HL-60 (cell line): Measurements from ENCODE around the gene RANBP3.

Experiments used
- DNase-seq, 2 experiments: peaks; one replicate each; pipeline ENCODE4 v3.0.0-alpha.2; 2010 to 2020; ENCODE audit warnings: low read depth in 1 of 2, low spot score in 1 of 2
- H3K27ac ChIP-seq: fragments of 250-450 bp; sonication (Bioruptor Pico); replicated peaks from 2 replicates; pipeline ENCODE4 v1.5.1; 2020; ENCODE audit warnings: mild to moderate bottlenecking, moderate library complexity
- H3K27me3 ChIP-seq: fragments of 250-450 bp; sonication (Bioruptor Pico); 2 replicates; pipeline ENCODE4 v1.5.1; 2021; ENCODE audit warnings: mild to moderate bottlenecking, moderate library complexity; ENCODE audit not compliant: insufficient read depth, poor library complexity, severe bottlenecking
- H3K4me3 ChIP-seq: replicated peaks from 2 replicates; pipeline ENCODE4 v1.5.1; 2011; ENCODE audit warnings: mild to moderate bottlenecking, control low read depth, low read length; ENCODE audit not compliant: insufficient read depth
- CTCF ChIP-seq: IDR thresholded peaks from one replicate; pipeline ENCODE4 v1.5.1; 2011; ENCODE audit warnings: low read length, control low read depth, inconsistent platforms; ENCODE audit not compliant: insufficient read depth
- GABPA ChIP-seq: IDR thresholded peaks from 2 replicates; pipeline ENCODE4 v1.6.1; 2012; ENCODE audit warnings: low read depth
- POLR2AphosphoS5 ChIP-seq: IDR thresholded peaks from 2 replicates; pipeline ENCODE4 v1.6.1; 2012; ENCODE audit warnings: low read depth
- REST ChIP-seq: IDR thresholded peaks from 2 replicates; pipeline ENCODE4 v1.6.1; 2012; ENCODE audit warnings: low read depth; ENCODE audit not compliant: insufficient replicate concordance
- SPI1 ChIP-seq: IDR thresholded peaks from 2 replicates; pipeline ENCODE4 v1.6.1; 2012; ENCODE audit warnings: low read depth, mild to moderate bottlenecking, borderline replicate concordance

Gene RANBP3

GRCh38 chr19:5899728-5900526 is 78.0 kb downstream of the RANBP3 start:
- H3K27me3 ChIP-seq = no peaks in the 10 kb centered on the region
- no peak overlapping the region for H3K4me3 ChIP-seq
- DNase-seq = no peak
- no peak for TF ChIP-seq POLR2AphosphoS5
- TF ChIP-seq GABPA = no peak
- TF ChIP-seq CTCF = no peak
- TF ChIP-seq SPI1 = no peak
- TF ChIP-seq REST = no peak
- no peak overlapping the region for H3K27ac ChIP-seq

GRCh38 chr19:5897189-5897969 is 80.6 kb downstream of the RANBP3 start:
- H3K27me3 ChIP-seq = peaks cover 2% of the 10 kb centered on the region
- TF ChIP-seq CTCF (no peak), POLR2AphosphoS5 (no peak), SPI1 (no peak), GABPA (no peak), REST (no peak)
- DNase-seq = no peak

GRCh38 chr19:5896365-5897076 is 81.4 kb downstream of the RANBP3 start:
- no peak overlapping the region for H3K4me3 ChIP-seq
- DNase-seq = no peak
- no peak overlapping the region for H3K27ac ChIP-seq
- TF ChIP-seq CTCF (no peak), SPI1 (no peak), POLR2AphosphoS5 (no peak), REST (no peak), GABPA (no peak)
- H3K27me3 ChIP-seq = peaks cover 6% of the 10 kb centered on the region

More at GRCh38 chr19:5897189-5897969, 80.6 kb downstream of the RANBP3 start:
- Histone ChIP-seq H3K4me3 (no peak overlapping the region), H3K27ac (no peak overlapping the region)
